ENCODE data around the gene CDH13.
A peak's percentile ranks its signal among the peaks of the same experiment; 100 is the strongest.

CDH13 gene

DNA sequence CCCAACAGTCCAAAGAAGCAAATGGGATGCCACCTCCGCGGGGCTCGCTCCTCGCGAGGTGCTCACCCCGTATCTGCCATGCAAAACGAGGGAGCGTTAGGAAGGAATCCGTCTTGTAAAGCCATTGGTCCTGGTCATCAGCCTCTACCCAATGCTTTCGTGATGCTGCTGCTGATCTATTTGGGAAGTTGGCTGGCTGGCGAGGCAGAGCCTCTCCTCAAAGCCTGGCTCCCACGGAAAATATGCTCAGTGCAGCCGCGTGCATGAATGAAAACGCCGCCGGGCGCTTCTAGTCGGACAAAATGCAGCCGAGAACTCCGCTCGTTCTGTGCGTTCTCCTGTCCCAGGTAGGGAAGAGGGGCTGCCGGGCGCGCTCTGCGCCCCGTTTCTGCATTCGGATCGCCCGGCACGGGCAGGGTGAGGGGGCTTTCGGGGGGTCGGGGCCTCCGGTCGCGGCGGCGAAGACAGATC, at the start of gene CDH13:
CDH13 (plus strand) TSS at position 179 of the 471 bp plus-strand sequence.
- no peak for DNase-seq

- peak; percentile 43 for DNase-seq
Observed at GRCh38 chr16:82580298-82580890, 46.4 kb upstream of the CDH13 start.

GRCh38 chr16:82582975-82583374, 43.8 kb upstream of the CDH13 start:
- DNase-seq, result no peak

- no peak for DNase-seq
Observed at GRCh38 chr16:82583422-82583821, 43.3 kb upstream of the CDH13 start.

- DNase-seq, result no peak
Observed at GRCh38 chr16:82584553-82585152, 42.1 kb upstream of the CDH13 start.

DNA sequence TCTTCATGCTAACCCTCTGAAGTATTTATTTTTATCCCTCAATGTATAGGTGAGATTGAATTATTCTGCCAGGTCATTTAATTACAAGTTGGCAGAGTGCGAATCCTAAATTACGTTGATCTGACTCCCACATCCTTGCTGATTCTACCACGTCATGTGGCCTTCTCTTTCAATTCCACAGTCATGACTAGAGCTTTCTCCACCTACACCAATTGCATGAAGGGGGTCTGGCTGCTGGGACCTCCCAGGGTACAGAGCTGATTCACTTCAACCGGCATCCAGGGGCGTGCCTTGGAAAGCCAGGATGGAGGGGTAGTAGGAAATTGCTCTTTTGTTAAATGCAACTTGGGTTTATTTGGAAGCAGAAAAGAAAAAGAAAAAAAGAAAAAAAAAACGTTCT, 41.1 kb upstream of the CDH13 start:
- no peak for DNase-seq

DNA sequence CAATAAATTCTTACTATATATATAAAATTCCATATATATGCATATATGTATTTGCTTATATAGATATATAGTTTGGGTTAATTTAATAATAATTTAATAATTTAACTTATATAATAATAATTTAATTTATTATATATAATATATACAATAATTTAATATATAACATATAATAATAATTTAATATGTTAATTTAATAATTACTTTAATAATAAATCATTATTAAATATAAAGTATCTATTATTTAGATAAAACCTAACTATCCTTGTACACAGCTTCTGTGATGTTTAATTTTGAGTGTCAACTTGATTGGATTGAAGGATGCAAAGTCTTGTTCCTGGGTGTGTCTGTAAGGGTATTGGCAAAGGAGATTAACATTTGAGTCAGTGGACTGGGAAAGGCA, 40.6 kb upstream of the CDH13 start:
- no peak for DNase-seq

DNA sequence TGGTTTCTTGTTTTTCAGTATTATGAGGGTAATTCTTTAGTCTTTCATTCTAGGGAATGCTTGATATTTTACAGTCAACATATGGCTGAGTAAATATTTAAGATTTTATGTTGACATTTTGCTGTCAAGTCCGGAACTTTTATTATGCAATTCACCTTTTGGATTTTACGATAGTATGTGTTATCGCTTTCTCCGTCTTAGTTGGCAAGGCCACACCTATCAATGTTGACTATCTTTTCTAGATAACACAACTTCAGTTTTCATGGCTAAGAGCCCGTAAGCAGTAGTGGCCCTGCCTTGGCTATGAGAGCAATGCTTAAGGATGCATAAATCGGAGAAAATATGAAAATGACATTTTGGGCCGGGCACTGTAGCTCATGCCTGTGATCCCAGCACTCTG, 39.5 kb upstream of the CDH13 start:
- DNase-seq, result no peak

GRCh38 chr16:82589407-82589806, 37.4 kb upstream of the CDH13 start:
- DNase-seq, result no peak

- DNase-seq, result no peak
Observed at GRCh38 chr16:82594114-82594513, 32.7 kb upstream of the CDH13 start.

DNA sequence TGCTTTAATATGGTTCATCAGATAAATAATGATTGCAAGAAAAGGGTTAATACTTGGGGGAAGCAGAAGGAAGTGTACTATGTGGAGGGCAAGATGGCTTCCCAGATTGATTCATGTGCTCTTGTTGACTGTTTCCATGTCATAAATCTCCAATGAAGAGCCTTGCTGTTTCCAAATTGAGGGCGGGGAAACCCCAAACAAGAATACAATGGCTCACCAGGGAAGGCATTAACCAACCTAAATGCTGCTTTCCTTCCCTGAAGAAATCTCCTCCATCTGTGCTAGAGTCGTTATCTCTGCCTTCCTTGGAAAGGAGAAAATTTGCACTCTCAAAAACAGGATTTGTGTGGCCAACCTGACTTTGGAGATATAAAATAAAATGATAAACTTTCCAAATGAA, 28.0 kb upstream of the CDH13 start:
- no peak for DNase-seq

DNA sequence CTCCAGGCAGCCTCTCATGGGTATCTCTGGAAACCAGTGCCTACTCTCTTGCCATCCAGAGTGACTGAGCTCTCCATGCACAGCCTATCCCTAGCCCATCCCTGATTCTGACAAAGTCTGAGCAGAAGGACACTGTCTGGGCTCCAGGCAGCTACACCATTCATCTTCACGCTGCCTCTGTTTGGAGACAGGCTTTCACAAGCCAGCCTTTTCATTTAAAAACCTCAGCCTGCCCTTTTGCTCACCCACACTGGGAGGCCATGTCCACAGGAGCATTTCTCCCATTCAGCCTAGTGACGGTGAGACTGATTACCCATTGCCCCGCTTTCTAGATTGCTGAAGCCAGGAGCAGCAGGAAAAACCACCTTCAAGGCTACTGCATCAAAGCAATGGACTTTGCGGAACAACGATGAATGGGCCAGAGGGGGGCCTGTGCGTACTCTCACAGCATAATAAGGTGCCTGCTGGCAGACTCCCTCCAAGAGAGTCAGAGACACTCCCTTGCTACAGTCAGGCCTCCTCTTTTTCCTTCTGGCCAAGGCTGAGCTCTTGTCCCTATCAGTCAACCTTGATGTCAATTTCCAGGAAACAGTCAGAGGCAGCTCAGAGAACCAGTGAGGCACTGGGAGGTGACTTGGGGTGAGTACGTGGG, 24.7 kb upstream of the CDH13 start:
- no peak for DNase-seq

DNA sequence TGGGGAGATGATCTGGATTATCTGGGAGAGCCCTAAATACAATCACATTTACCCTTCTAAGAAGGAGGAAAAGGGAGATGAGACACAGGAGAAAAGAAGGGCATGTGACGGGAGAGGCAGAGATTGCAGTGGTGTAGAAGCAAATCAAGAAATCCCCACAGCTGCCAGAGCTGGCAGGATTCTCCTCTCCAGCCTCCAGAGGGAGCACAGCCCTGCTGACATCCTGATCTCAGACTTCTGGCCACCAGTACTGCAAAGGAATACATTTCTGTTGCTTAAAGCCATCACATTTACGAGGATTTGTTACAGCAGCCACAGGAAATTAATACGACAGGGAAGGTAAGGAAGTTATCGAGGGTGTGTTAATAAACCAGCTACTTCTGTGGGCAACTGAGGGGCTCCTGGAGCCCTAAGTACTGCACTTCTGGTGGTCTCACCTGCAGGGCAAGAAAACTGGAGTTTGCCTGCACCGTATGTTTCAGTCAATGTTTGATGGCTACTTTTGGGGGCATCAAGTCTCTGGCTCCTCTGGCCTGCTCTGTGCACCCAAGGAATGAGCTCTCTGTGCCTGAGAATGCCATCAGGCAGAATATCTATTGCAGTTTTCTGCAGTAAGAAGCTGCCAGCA, 22.9 kb upstream of the CDH13 start:
- DNase-seq, result peak; percentile 38

- no peak for DNase-seq
Observed at GRCh38 chr16:82605076-82605475, 21.7 kb upstream of the CDH13 start.

- no peak for DNase-seq
Observed at GRCh38 chr16:82605863-82606620, 20.7 kb upstream of the CDH13 start.

DNA sequence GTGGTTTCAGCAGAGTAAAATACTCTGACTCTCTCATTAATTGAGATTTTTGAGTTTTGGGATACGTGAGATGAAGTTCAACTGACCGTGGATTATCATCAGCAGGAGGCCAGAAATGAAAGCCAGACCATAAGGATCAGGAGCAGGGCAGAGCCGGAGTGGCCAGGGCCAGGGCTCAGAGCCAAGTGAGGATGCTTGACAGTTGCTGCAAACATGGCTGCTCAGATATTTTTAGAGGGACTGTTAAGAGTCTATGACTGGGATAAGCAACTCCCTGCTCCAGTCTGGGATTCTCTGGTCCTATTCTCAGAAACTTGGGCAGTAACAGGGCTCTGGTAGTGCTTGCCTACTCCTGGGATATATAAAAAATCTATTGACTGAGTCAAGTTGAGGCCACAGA, 17.6 kb upstream of the CDH13 start:
- no peak for DNase-seq

GRCh38 chr16:82612263-82612662, 14.5 kb upstream of the CDH13 start:
- DNase-seq, result no peak

DNA sequence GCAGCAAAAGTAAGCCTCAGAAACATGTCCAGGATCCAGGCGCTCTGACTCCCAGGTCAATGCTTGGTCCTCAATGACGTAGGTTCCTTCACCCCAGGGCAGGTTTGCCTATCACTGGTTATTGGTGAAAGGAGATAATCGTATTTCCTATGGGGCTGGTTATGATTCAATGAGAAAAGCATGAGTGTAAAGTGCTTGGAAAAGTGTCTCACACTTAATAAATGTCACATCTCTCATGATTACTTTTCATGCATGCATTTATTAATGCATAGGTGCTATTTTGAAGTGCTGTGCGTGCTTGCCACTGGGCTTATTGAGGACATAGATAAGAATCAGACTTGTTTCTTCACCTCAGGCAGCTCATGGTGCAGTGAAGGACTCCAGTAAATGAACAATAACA, 10.4 kb upstream of the CDH13 start:
- DNase-seq, result no peak

- DNase-seq, result peak; percentile 7
Observed at GRCh38 chr16:82621781-82622180, 5.0 kb upstream of the CDH13 start.

GRCh38 chr16:82623241-82623640, 3.5 kb upstream of the CDH13 start:
- no peak for DNase-seq

- no peak for DNase-seq
Observed at GRCh38 chr16:82625066-82625968, 1.5 kb upstream of the CDH13 start.

- no peak for DNase-seq
Observed at GRCh38 chr16:82628088-82628423, 1.3 kb downstream of the CDH13 start.

Data from NCI-H1694 treated with DMSO at 0.1 percent for 48 hours (cell line).